SK-N-SH treated with all-trans-retinoic acid at 6 μM for 48 hours (cell line): ENCODE results near the gene PRKCE.

Source experiments
- ATAC-seq: fragments of 200-7000 bp; cut with Tn5 transposase; 3 replicates; pipeline ENCODE4 v1.9.1; 2020; ENCODE audit warnings: mild to moderate bottlenecking, moderate library complexity
- CSDC2 ChIP-seq: fragments of 250-450 bp; sonication (Bioruptor Pico); IDR thresholded peaks from 2 replicates; pipeline ENCODE4 v1.5.0; 2020; ENCODE audit warnings: mild to moderate bottlenecking, moderate library complexity
- CSRNP3 ChIP-seq: fragments of 250-450 bp; sonication (Bioruptor Pico); IDR thresholded peaks from 2 replicates; pipeline ENCODE4 v1.5.1; 2021; ENCODE audit warnings: mild to moderate bottlenecking, moderate library complexity
- ESRRG ChIP-seq: fragments of 250-450 bp; sonication (Bioruptor Pico); IDR thresholded peaks from 2 replicates; pipeline ENCODE4 v1.6.1; 2021; ENCODE audit warnings: mild to moderate bottlenecking
- GLIS3 ChIP-seq: fragments of 250-450 bp; sonication (Bioruptor Pico); IDR thresholded peaks from 2 replicates; pipeline ENCODE4 v1.5.0; 2020; ENCODE audit warnings: mild to moderate bottlenecking, moderate library complexity
- ISL1 ChIP-seq: fragments of 250-450 bp; sonication (Bioruptor Pico); IDR thresholded peaks from 2 replicates; pipeline ENCODE4 v2.1.2; 2022; ENCODE audit warnings: mild to moderate bottlenecking, moderate library complexity
- OSR1 ChIP-seq: fragments of 250-450 bp; sonication (Bioruptor Pico); IDR thresholded peaks from 2 replicates; pipeline ENCODE4 v1.8.0; 2022; ENCODE audit warnings: moderate library complexity, mild to moderate bottlenecking, inconsistent platforms
- POU6F1 ChIP-seq: fragments of 250-450 bp; sonication (Bioruptor Pico); IDR thresholded peaks from 2 replicates; pipeline ENCODE4 v1.8.0; 2021; ENCODE audit warnings: low read depth, mild to moderate bottlenecking, moderate library complexity, borderline replicate concordance
- PPARA ChIP-seq: fragments of 250-450 bp; sonication (Bioruptor Pico); IDR thresholded peaks from 2 replicates; pipeline ENCODE4 v1.5.0; 2020; ENCODE audit warnings: mild to moderate bottlenecking, borderline replicate concordance
- RARB ChIP-seq: fragments of 250-450 bp; sonication (Bioruptor Pico); IDR thresholded peaks from 2 replicates; pipeline ENCODE4 v1.8.0; 2021; ENCODE audit warnings: mild to moderate bottlenecking, moderate library complexity
- TCF4 ChIP-seq: fragments of 250-450 bp; sonication (Bioruptor Pico); IDR thresholded peaks from 2 replicates; pipeline ENCODE4 v1.8.0; 2021; ENCODE audit warnings: mild to moderate bottlenecking, moderate library complexity, borderline replicate concordance
- TOX ChIP-seq: fragments of 250-450 bp; sonication (Bioruptor Pico); IDR thresholded peaks from 2 replicates; pipeline ENCODE4 v1.8.0; 2021; ENCODE audit warnings: mild to moderate bottlenecking, moderate library complexity, borderline replicate concordance
- TSHZ2 ChIP-seq: fragments of 250-450 bp; sonication (Bioruptor Pico); IDR thresholded peaks from 2 replicates; pipeline ENCODE4 v1.5.0; 2020; ENCODE audit warnings: mild to moderate bottlenecking, moderate library complexity
- ZC3H10 ChIP-seq: fragments of 250-450 bp; sonication (Bioruptor Pico); IDR thresholded peaks from 2 replicates; pipeline ENCODE4 v1.5.1; 2021; ENCODE audit warnings: mild to moderate bottlenecking, moderate library complexity
- ZFP30 ChIP-seq: fragments of 450-650 bp; formaldehyde crosslinking; IDR thresholded peaks from 2 replicates; pipeline ENCODE4 v1.5.0; 2022; ENCODE audit warnings: mild to moderate bottlenecking, moderate library complexity
- ZNF565 ChIP-seq: fragments of 450-650 bp; formaldehyde crosslinking; conservative IDR thresholded peaks from 2 replicates; pipeline ENCODE4 v1.5.0; 2020; ENCODE audit warnings: low read depth, mild to moderate bottlenecking, moderate library complexity
- ZNF70 ChIP-seq: fragments of 450-650 bp; formaldehyde crosslinking; IDR thresholded peaks from 2 replicates; pipeline ENCODE4 v1.5.0; 2020; ENCODE audit warnings: mild to moderate bottlenecking, moderate library complexity
- ZNF8 ChIP-seq: fragments of 450-650 bp; formaldehyde crosslinking; IDR thresholded peaks from 2 replicates; pipeline ENCODE4 v1.5.0; 2020; ENCODE audit warnings: mild to moderate bottlenecking, moderate library complexity
- TF ChIP-seq, protein P1 (sequence below): fragments of 250-450 bp; sonication (Bioruptor Pico); IDR thresholded peaks from 2 replicates; pipeline ENCODE4 v1.8.0; 2020; ENCODE audit warnings: mild to moderate bottlenecking, moderate library complexity, borderline replicate concordance

PRKCE gene

GRCh38 chr2:46024146-46024779 is 372.8 kb downstream of the PRKCE start:
- no peak for ATAC-seq
- TF ChIP-seq CSRNP3 (CRISPR knock-in tag) (no peak), GLIS3 (no peak), TOX (CRISPR knock-in tag) (no peak), ISL1 (CRISPR knock-in tag) (no peak)
- TF ChIP-seq, protein P1, sequence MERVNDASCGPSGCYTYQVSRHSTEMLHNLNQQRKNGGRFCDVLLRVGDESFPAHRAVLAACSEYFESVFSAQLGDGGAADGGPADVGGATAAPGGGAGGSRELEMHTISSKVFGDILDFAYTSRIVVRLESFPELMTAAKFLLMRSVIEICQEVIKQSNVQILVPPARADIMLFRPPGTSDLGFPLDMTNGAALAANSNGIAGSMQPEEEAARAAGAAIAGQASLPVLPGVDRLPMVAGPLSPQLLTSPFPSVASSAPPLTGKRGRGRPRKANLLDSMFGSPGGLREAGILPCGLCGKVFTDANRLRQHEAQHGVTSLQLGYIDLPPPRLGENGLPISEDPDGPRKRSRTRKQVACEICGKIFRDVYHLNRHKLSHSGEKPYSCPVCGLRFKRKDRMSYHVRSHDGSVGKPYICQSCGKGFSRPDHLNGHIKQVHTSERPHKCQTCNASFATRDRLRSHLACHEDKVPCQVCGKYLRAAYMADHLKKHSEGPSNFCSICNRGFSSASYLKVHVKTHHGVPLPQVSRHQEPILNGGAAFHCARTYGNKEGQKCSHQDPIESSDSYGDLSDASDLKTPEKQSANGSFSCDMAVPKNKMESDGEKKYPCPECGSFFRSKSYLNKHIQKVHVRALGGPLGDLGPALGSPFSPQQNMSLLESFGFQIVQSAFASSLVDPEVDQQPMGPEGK (CRISPR knock-in tag): no peak
- TF ChIP-seq, all 23 proteins: peak for 0

DNA sequence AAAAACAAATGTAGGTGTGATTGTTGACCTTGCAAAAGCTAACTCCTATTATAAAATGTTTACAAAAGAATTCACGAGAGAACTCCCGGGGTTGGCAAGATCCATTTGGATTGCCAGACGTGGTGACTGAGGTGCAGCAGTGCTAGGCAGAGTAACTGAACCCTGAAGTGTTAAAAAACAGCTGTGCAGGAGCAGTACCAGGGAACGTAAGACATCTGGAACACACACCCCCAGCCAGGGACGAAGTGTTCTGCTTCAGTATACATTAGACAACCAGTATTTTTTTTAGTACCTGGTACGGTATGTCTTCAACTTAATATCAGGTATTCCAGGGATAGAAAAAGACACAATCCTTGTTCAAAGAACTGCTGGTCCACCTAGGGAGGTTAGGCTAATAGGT is 373.6 kb downstream of the PRKCE start:
- ATAC-seq: no peak
- TF ChIP-seq, protein P1 (CRISPR knock-in tag): no peak
- no peak for TF ChIP-seq ZNF8
- TF ChIP-seq, all 23 proteins: peak for 0

DNA sequence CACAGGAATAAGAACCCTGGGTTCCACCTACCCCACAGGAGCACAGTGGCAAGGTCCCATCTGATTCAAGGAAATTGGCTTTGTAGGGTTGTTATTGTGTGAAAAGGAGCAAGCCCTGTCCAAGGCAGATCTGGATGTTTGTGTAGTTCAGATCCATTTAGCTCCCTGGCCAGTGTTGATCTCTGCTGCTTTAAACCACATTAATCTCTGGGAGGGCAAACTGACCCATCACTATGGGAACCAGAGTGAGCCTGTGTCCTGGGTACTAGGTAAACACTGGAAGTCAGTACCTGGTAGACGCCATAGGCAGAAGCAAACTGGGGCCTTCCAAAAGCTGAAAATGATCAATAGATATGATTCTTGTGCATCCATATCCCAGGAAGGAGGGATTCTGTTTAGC is 374.2 kb downstream of the PRKCE start:
- TF ChIP-seq ZC3H10 (CRISPR knock-in tag) (no peak), POU6F1 (CRISPR knock-in tag) (no peak), ESRRG (CRISPR knock-in tag) (no peak), CSDC2 (CRISPR knock-in tag) (no peak), ISL1 (CRISPR knock-in tag) (no peak)

GRCh38 chr2:46026431-46026830 is 375.0 kb downstream of the PRKCE start:
- ATAC-seq: no peak
- TF ChIP-seq ZNF565 (CRISPR knock-in tag) (no peak), ISL1 (CRISPR knock-in tag) (no peak), OSR1 (CRISPR knock-in tag) (no peak)

More for the DNA sequence above, 374.2 kb downstream of the PRKCE start:
- no peak for ATAC-seq

DNA sequence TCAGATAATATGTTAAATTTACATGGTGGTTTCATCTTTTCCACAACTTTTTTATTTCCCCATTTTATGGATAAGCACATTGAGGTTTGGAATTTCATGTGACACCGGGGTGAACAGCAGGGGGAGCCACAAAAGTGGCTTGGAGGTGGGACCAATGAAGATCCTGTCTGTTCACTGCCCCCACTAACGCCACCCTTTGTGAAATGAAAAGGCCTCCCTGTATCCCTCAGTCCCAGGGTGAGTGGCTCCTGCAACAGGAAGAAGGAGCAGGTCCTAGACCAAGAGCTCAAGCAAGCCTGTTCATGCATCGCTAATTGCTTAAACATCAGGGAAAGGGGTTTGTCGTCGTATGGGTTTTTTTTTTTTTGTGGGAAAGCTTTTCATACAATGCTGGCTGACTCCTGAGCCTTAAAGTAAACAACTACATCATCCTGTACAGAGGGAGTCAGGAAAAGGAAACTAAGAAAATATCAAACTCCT is 377.9 kb downstream of the PRKCE start:
- no peak for ATAC-seq
- TF ChIP-seq TSHZ2 (CRISPR knock-in tag) (no peak), ZNF70 (CRISPR knock-in tag) (no peak), GLIS3 (no peak), TOX (CRISPR knock-in tag) (no peak), POU6F1 (CRISPR knock-in tag) (no peak), ZNF565 (CRISPR knock-in tag) (no peak), RARB (CRISPR knock-in tag) (no peak), ZFP30 (CRISPR knock-in tag) (no peak), ISL1 (CRISPR knock-in tag) (no peak), TCF4 (CRISPR knock-in tag) (no peak), PPARA (no peak), ESRRG (CRISPR knock-in tag) (no peak)
